Neural progenitor cell (in vitro differentiated cells): ENCODE measurements around the gene CAVIN2. TPM values are rescaled to one million over a fixed set of nuclear protein-coding genes. Genes with fewer than 3 reads are reported as not detected.

Source experiments
- DNase-seq: peaks from one replicate; pipeline ENCODE4 v3.0.0-alpha.2; 2016; ENCODE audit warnings: low spot score
- H2AFZ ChIP-seq: fragments of 200-600 bp; sonication (generic); replicated peaks from 2 replicates; pipeline ENCODE4 v1.6.1; 2016; ENCODE audit warnings: antibody characterized with exemption
- H3F3A ChIP-seq: fragments of 200-600 bp; sonication (generic); 2 replicates; pipeline ENCODE4 v1.6.1; 2016; ENCODE audit warnings: antibody characterized with exemption, low read depth
- H3K27ac ChIP-seq: fragments of 200-600 bp; sonication (generic); 2 replicates; pipeline ENCODE4 v1.5.1; 2016; ENCODE audit warnings: mild to moderate bottlenecking
- H3K27me3 ChIP-seq: fragments of 200-600 bp; sonication (generic); 2 replicates; pipeline ENCODE4 v1.6.1; 2016; ENCODE audit warnings: mild to moderate bottlenecking, moderate library complexity
- H3K36me3 ChIP-seq: fragments of 200-600 bp; sonication (generic); 2 replicates; pipeline ENCODE4 v1.5.1; 2016
- H3K4me1 ChIP-seq: fragments of 200-600 bp; sonication (generic); 2 replicates; pipeline ENCODE4 v1.6.1; 2016; ENCODE audit warnings: mixed run types
- H3K4me2 ChIP-seq: fragments of 200-600 bp; sonication (generic); 2 replicates; pipeline ENCODE4 v1.6.1; 2016
- H3K4me3 ChIP-seq: fragments of 200-600 bp; sonication (generic); 2 replicates; pipeline ENCODE4 v1.5.1; 2016
- H3K79me2 ChIP-seq: fragments of 200-600 bp; sonication (generic); 2 replicates; pipeline ENCODE4 v1.6.1; 2016; ENCODE audit warnings: low read depth
- H3K9ac ChIP-seq: fragments of 200-600 bp; sonication (generic); 2 replicates; pipeline ENCODE4 v1.6.1; 2016
- H3K9me3 ChIP-seq: fragments of 200-600 bp; sonication (generic); 2 replicates; pipeline ENCODE4 v1.5.1; 2016; ENCODE audit warnings: low read depth
- H4K20me1 ChIP-seq: fragments of 200-600 bp; sonication (generic); 2 replicates; pipeline ENCODE4 v1.6.1; 2016; ENCODE audit warnings: low read depth
- H3K27ac Mint-ChIP-seq: 3 replicates; pipeline ENCODE4 v1.8.0; 2021; ENCODE audit warnings: mixed read lengths
- H3K27me3 Mint-ChIP-seq: 2 replicates; pipeline ENCODE4 v1.8.0; 2022; ENCODE audit warnings: low read depth, mild to moderate bottlenecking, inconsistent platforms, moderate library complexity, mixed read lengths; ENCODE audit not compliant: insufficient read depth
- H3K36me3 Mint-ChIP-seq: 3 replicates; pipeline ENCODE4 v1.8.0; 2021; ENCODE audit warnings: mixed read lengths
- H3K4me1 Mint-ChIP-seq: 3 replicates; pipeline ENCODE4 v1.8.0; 2021; ENCODE audit warnings: mixed read lengths
- H3K4me3 Mint-ChIP-seq: 3 replicates; pipeline ENCODE4 v1.8.0; 2021; ENCODE audit warnings: mild to moderate bottlenecking, moderate library complexity, mixed read lengths
- H3K9me3 Mint-ChIP-seq: 3 replicates; pipeline ENCODE4 v1.8.0; 2020; ENCODE audit warnings: mixed read lengths
- CTCF ChIP-seq: fragments of 200-600 bp; sonication (generic); IDR thresholded peaks from 2 replicates; pipeline ENCODE4 v1.5.1; 2017; ENCODE audit warnings: antibody characterized with exemption, mild to moderate bottlenecking
- EZH2 ChIP-seq: fragments of 200-600 bp; sonication (generic); IDR thresholded peaks from 2 replicates; pipeline ENCODE4 v1.6.1; 2017; ENCODE audit warnings: antibody characterized with exemption, mild to moderate bottlenecking, moderate library complexity
- EZH2phosphoT487 ChIP-seq: fragments of 200-600 bp; sonication (generic); IDR thresholded peaks from 2 replicates; pipeline ENCODE4 v1.6.1; 2017; ENCODE audit warnings: antibody characterized with exemption
- total RNA-seq: library from RNA; depleted of rRNA; stranded (reverse); fragments of >200 nt; gene quantifications from 2 replicates; pipeline ENCODE4 v1.2.3, GENCODE V29; 2015; ENCODE audit warnings: low replicate concordance

The CAVIN2 gene
- total RNA-seq, 1 donor from 2014 or later = not detected

DNA sequence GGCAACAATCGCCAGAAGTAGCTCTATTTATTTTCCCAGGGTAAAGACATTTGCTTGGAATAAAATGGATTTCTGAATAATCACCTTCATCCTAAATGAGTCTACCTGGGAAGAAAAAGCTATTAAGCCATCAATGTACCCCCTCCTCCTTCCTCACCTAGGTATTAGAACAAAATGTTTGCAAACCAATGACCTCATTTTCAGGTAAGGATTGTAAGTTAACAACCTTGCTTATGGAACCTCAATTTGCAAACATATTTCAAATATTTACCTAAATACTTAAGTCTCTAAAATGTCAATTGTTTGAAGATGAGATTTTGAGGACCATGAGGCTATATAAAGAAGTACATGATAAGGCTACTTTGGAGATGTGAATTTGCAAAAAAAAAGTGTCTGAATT is 43.9 kb downstream of the CAVIN2 start:
- no peak for TF ChIP-seq EZH2
- no peak for TF ChIP-seq EZH2phosphoT487
- TF ChIP-seq CTCF = no peak
- DNase-seq = no peak
- Histone ChIP-seq H3K79me2 (no peaks in the 10 kb centered on the region), H3F3A (no peaks in the 10 kb centered on the region), H3K4me3 (no peak overlapping the region), H2AFZ (no peak overlapping the region), H3K27ac (no peak overlapping the region), H3K4me2 (no peak overlapping the region), H3K36me3 (no peaks in the 10 kb centered on the region), H3K4me1 (no peaks in the 10 kb centered on the region), H3K9ac (no peak overlapping the region), H3K9me3 (no peaks in the 10 kb centered on the region), H4K20me1 (no peaks in the 10 kb centered on the region), H3K27me3 (no peaks in the 10 kb centered on the region)
- no peak overlapping the region for H3K4me3 Mint-ChIP-seq
- H3K4me1 Mint-ChIP-seq = no peaks in the 10 kb centered on the region
- H3K27ac Mint-ChIP-seq = no peak overlapping the region
- H3K27me3 Mint-ChIP-seq = no peaks in the 10 kb centered on the region
- no peaks in the 10 kb centered on the region for H3K36me3 Mint-ChIP-seq
- H3K9me3 Mint-ChIP-seq = no peaks in the 10 kb centered on the region

DNA sequence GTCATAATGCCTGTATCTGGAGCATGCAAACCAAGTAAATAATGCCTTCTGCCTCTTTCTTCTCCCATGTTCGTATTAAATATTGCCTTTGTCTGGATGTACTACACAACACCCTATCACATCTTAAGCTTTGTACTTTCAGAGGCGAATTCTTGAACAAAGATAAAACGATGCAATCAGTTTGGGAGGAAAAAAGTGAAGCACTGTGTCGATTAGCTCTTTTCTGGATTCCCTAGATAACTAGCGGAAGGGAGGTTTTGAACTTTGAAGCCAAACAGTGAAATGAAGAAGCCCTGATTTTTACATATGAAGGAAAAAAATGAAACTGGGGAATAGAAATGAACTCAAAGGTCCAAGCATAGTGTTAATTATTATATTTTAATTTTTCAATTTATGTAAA is 44.7 kb downstream of the CAVIN2 start:
- H3K4me1 ChIP-seq = no peaks in the 10 kb centered on the region
- H3K36me3 Mint-ChIP-seq = no peaks in the 10 kb centered on the region
- no peaks in the 10 kb centered on the region for H3K36me3 ChIP-seq
- TF ChIP-seq CTCF = no peak
- no peak for TF ChIP-seq EZH2
- TF ChIP-seq EZH2phosphoT487 = no peak
- no peak overlapping the region for H3K4me3 ChIP-seq
- H3K4me1 Mint-ChIP-seq = no peaks in the 10 kb centered on the region
- H3K79me2 ChIP-seq = no peaks in the 10 kb centered on the region
- H3K27ac Mint-ChIP-seq = no peak overlapping the region
- no peaks in the 10 kb centered on the region for H3F3A ChIP-seq
- DNase-seq = no peak
- no peak overlapping the region for H3K27ac ChIP-seq
- H3K9me3 Mint-ChIP-seq = no peaks in the 10 kb centered on the region
- H3K27me3 Mint-ChIP-seq = no peaks in the 10 kb centered on the region
- no peak overlapping the region for H3K4me3 Mint-ChIP-seq
- no peaks in the 10 kb centered on the region for H4K20me1 ChIP-seq
- H3K9me3 ChIP-seq = no peaks in the 10 kb centered on the region
- no peaks in the 10 kb centered on the region for H3K27me3 ChIP-seq
- H2AFZ ChIP-seq = no peak overlapping the region
- no peak overlapping the region for H3K9ac ChIP-seq
- H3K4me2 ChIP-seq = no peak overlapping the region

DNA sequence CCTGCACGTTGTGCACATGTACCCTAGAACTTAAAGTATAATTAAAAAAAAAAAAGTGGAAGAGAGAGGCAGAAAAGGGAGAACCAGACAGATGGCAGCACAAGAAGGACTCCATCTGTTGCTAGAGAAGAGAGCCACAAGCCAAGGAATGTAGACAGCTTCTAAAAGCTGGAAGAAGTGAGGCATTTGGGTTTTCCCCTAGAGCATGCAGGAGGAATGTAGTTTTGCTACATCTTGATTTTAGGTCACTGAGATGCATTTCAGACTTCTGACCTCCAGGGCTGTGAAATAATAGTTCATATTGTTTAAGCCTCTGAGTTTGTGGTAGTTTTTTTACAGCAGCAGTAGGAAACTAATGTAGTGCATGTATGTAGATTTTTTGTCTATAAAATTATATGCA is 46.0 kb downstream of the CAVIN2 start:
- H3K9me3 ChIP-seq = no peaks in the 10 kb centered on the region

More for the DNA sequence above, 46.0 kb downstream of the CAVIN2 start:
- Histone ChIP-seq H3K4me1 (no peaks in the 10 kb centered on the region), H3K27ac (no peak overlapping the region), H3K36me3 (no peaks in the 10 kb centered on the region), H3K27me3 (no peaks in the 10 kb centered on the region), H3K4me3 (no peak overlapping the region), H3F3A (no peaks in the 10 kb centered on the region), H3K4me2 (no peak overlapping the region), H4K20me1 (no peaks in the 10 kb centered on the region), H3K9ac (no peak overlapping the region), H2AFZ (no peak overlapping the region), H3K79me2 (no peaks in the 10 kb centered on the region)
- Mint-ChIP-seq H3K9me3 (no peaks in the 10 kb centered on the region), H3K27me3 (no peaks in the 10 kb centered on the region), H3K4me1 (no peaks in the 10 kb centered on the region), H3K36me3 (no peaks in the 10 kb centered on the region), H3K4me3 (no peak overlapping the region), H3K27ac (no peak overlapping the region)
- TF ChIP-seq CTCF = no peak
- TF ChIP-seq EZH2 = no peak
- TF ChIP-seq EZH2phosphoT487 = no peak
- no peak for DNase-seq
